Activated CD8-positive, alpha-beta T cell treated with anti-CD3 and anti-CD28 coated beads, Interleukin-2, amount 10 ng/mL, durations not matched to agents 7 days and 5 days (primary cell): ENCODE results near the gene ARHGAP33. TPM values are rescaled to one million over a fixed set of nuclear protein-coding genes. Genes with fewer than 3 reads are reported as not detected.
"Not testable (repeated sequence)": the region's sequence is repeated elsewhere in the genome, so short reads cannot be mapped to it uniquely, and the experiment has no call there.

Experiments
- ATAC-seq: fragments of 150-1000 bp; cut with Tn5 transposase; one replicate; pipeline ENCODE4 v1.10.0; 2021; ENCODE audit warnings: moderate library complexity
- CTCF ChIA-PET: fragments of 350-600 bp; sonication (Branson Sonifier 250); formaldehyde crosslinking; loops from one replicate; lab custom pipeline; 2021; ENCODE audit warnings: antibody characterized with exemption; lab: Charles Lee
- POLR2A ChIA-PET: fragments of 350-600 bp; sonication (Branson Sonifier 250); formaldehyde crosslinking; loops from one replicate; lab custom pipeline; 2021; ENCODE audit warnings: antibody characterized with exemption; lab: Charles Lee
- DNase-seq: peaks from one replicate; pipeline ENCODE4 v3.0.0-alpha.2; 2020
- H3K27ac Mint-ChIP-seq: one replicate; pipeline ENCODE4 v1.8.0; 2021; ENCODE audit warnings: mild to moderate bottlenecking, mixed read lengths
- H3K27me3 Mint-ChIP-seq: one replicate; pipeline ENCODE4 v1.8.0; 2021; ENCODE audit warnings: low read depth, mixed read lengths
- H3K36me3 Mint-ChIP-seq: one replicate; pipeline ENCODE4 v1.8.0; 2021; ENCODE audit warnings: low read depth, mixed read lengths
- H3K4me1 Mint-ChIP-seq: one replicate; pipeline ENCODE4 v1.8.0; 2021; ENCODE audit warnings: low read depth, mixed read lengths
- H3K4me3 Mint-ChIP-seq: one replicate; pipeline ENCODE4 v1.8.0; 2021; ENCODE audit warnings: mild to moderate bottlenecking, mixed read lengths
- H3K9me3 Mint-ChIP-seq: one replicate; pipeline ENCODE4 v1.8.0; 2022; ENCODE audit warnings: mixed read lengths; ENCODE audit not compliant: insufficient read depth
- total RNA-seq, 2 experiments: library from RNA; stranded (reverse); gene quantifications; one replicate each; pipeline ENCODE4 v1.2.3, GENCODE V29; 2021

Gene ARHGAP33
- total RNA-seq, 2 experiments from 2014 or later = 66.6 to 71.0 TPM

GRCh38 chr19:35792312-35792711, 16.9 kb downstream of the ARHGAP33 start:
- ATAC-seq (no peak), DNase-seq (no peak)
- no peaks in the 10 kb centered on the region for H3K4me1 Mint-ChIP-seq
- H3K4me3 Mint-ChIP-seq = no peak overlapping the region
- no peaks in the 10 kb centered on the region for H3K36me3 Mint-ChIP-seq
- no peak overlapping the region for H3K27ac Mint-ChIP-seq
- peaks cover 18% of the 10 kb centered on the region for H3K27me3 Mint-ChIP-seq
- H3K9me3 Mint-ChIP-seq = no peaks in the 10 kb centered on the region
- ChIA-PET POLR2A (no interaction called here), CTCF (no interaction called here)

DNA sequence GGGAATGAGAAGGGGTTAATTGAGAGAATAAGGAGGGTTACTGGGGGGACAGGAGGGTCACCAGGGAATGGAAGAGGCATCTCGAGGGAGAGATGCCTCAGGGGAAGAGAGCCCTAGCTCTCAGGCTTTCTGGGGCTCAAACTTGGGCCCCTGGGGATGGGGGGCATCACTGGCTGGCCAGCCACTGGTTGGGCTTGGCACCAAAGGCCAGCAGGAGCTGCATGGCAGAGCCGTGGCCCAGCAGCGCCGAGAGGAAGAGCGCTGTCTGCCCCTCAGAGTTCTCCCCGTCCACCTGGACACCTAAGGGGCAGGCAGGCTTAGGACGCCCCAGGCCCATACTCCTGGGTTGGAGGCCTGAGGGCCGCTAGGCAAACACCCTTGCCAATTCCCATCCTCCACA, 17.5 kb downstream of the ARHGAP33 start:
- ATAC-seq (no peak), DNase-seq (no peak)
- no peaks in the 10 kb centered on the region for H3K9me3 Mint-ChIP-seq
- no peaks in the 10 kb centered on the region for H3K36me3 Mint-ChIP-seq
- H3K27ac Mint-ChIP-seq = no peak overlapping the region
- POLR2A ChIA-PET = no interaction called here
- no peak overlapping the region for H3K4me3 Mint-ChIP-seq
- peaks cover 23% of the 10 kb centered on the region for H3K27me3 Mint-ChIP-seq
- CTCF ChIA-PET = no interaction called here
- H3K4me1 Mint-ChIP-seq = peaks cover 2% of the 10 kb centered on the region

GRCh38 chr19:35793381-35794165, 18.2 kb downstream of the ARHGAP33 start:
- no peak for DNase-seq
- H3K27ac Mint-ChIP-seq = no peak overlapping the region

GRCh38 chr19:35795564-35795963, 20.2 kb downstream of the ARHGAP33 start:
- H3K9me3 Mint-ChIP-seq, H3K27ac Mint-ChIP-seq, ATAC-seq, POLR2A ChIA-PET, CTCF ChIA-PET, H3K4me1 Mint-ChIP-seq, DNase-seq, H3K4me3 Mint-ChIP-seq, H3K36me3 Mint-ChIP-seq: not testable (repeated sequence)
- peaks cover 29% of the 10 kb centered on the region for H3K27me3 Mint-ChIP-seq

More at GRCh38 chr19:35793381-35794165, 18.2 kb downstream of the ARHGAP33 start:
- H3K36me3 Mint-ChIP-seq = no peaks in the 10 kb centered on the region
- no peaks in the 10 kb centered on the region for H3K9me3 Mint-ChIP-seq
- H3K4me1 Mint-ChIP-seq = peaks cover 2% of the 10 kb centered on the region
- ChIA-PET CTCF (no interaction called here), POLR2A (no interaction called here)
- ATAC-seq = no peak
- H3K27me3 Mint-ChIP-seq = peaks cover 27% of the 10 kb centered on the region
- no peak overlapping the region for H3K4me3 Mint-ChIP-seq

DNA sequence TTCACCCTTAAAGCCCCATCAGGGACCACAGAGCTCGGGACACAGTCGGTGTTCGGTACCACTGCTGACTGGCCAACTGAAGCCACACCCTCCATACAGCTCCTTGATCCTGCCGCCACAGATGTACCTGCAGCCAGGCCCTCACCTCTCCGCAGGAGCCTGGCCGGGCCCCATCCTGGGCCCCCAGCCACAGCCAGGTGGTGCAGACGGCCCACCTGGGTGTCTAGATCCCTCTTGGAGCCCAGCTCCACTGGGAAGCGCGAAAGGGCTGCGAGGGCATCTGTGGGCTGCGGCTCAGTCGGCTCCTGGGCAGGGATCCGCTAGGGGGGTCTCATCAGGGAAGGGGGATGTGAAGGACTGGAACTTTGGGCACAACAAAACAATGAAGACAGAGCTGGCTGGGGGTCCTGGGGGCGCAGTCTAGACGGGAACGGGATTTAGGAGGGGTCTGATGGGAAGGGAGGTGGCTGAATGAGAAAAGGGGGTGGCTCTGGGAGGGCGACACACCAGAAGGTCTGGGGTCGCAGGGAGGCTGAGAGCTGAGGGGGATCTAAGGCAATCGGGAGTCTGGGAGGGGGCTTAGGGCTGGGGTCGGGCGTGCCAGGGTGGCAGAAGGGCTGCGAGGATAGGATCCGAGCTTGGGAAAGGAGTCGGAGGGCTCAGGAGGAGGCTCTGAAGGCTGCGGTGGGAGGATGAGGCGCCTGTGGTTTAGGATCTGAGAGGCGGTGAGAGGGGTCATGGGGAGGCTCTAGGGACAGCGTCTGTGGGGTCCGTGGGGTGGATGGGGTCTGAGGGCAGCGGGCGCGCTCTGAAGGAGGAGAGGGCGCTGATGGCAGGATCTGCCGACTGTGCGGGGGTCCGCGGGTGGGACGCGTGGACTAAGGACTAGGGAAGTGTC, 21.5 kb downstream of the ARHGAP33 start:
- Mint-ChIP-seq H3K27ac (no peak overlapping the region), H3K4me3 (no peak overlapping the region), H3K36me3 (no peaks in the 10 kb centered on the region), H3K9me3 (no peaks in the 10 kb centered on the region), H3K27me3 (peaks cover 32% of the 10 kb centered on the region), H3K4me1 (peaks cover 2% of the 10 kb centered on the region)
- POLR2A ChIA-PET = no interaction called here
- ATAC-seq (no peak), DNase-seq (no peak)
- CTCF ChIA-PET = interaction anchor here (0.7 kb wide), 1 partner anchor 104 kb away, joined by 3 read pairs; no protein-coding TSS in a partner anchor

- ATAC-seq = no peak
- POLR2A ChIA-PET = no interaction called here
Measured at GRCh38 chr19:35797663-35798062, 22.3 kb downstream of the ARHGAP33 start.

DNA sequence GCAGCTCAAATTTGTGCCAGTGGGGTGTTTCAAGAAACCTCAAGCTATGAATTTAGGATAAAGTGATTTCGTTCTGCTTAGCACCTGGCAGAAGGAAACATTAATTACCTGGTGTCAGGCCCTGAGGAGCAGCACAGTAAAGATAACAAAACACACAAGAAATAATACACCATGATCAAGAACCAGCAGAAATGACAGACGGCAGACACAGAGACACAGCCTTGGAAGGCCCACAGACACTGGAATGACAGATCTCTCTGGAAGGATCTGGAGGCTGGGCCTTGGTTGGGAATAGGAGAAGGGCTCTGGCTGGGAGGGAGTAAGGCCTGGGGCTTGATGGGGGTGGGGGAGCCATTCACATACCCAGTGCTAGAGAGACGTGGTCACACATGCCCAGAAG, 26.5 kb downstream of the ARHGAP33 start:
- H3K4me3 Mint-ChIP-seq = no peak overlapping the region
- no peak overlapping the region for H3K27ac Mint-ChIP-seq
- no peak for ATAC-seq
- H3K4me1 Mint-ChIP-seq = peaks cover 15% of the 10 kb centered on the region
- H3K9me3 Mint-ChIP-seq = no peaks in the 10 kb centered on the region
- H3K27me3 Mint-ChIP-seq = peaks cover 19% of the 10 kb centered on the region
- DNase-seq = no peak
- POLR2A ChIA-PET = no interaction called here
- no peaks in the 10 kb centered on the region for H3K36me3 Mint-ChIP-seq
- CTCF ChIA-PET = no interaction called here

More at GRCh38 chr19:35797663-35798062, 22.3 kb downstream of the ARHGAP33 start:
- CTCF ChIA-PET = no interaction called here
- Mint-ChIP-seq H3K36me3 (no peaks in the 10 kb centered on the region), H3K4me3 (no peak overlapping the region), H3K9me3 (no peaks in the 10 kb centered on the region), H3K27ac (no peak overlapping the region), H3K27me3 (peaks cover 31% of the 10 kb centered on the region), H3K4me1 (peaks cover 2% of the 10 kb centered on the region)
- DNase-seq = no peak

DNA sequence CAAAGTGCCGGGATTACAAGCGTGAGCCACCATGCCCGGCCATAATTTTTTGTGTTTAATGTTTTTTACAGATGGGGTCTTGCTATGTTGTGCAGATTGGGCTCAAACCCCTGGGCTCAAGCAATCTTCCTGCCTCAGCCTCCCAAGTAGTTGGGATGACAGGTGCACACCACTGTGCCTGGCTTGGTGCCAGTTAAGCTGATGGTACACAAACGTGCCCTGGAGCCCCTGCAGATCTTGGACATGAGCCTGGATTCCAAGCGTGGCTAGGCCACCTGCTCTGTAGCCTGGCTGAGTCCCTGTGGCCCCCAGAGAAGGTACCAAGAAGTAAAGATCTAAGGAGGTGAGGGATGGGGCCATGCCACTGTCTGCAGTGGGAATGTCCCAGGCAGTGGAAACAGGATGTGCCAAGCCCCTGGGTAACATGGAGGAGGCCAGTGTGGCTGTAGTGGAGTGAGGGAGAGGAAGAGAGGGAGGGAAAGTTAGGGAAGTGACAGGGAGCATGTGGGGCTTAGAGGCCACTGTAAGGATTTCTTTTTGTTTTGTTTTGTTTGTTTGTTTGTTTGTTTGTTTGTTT, 30.2 kb downstream of the ARHGAP33 start:
- Mint-ChIP-seq H3K4me1 (peaks cover 12% of the 10 kb centered on the region), H3K36me3 (no peaks in the 10 kb centered on the region), H3K27ac (no peak overlapping the region), H3K9me3 (no peaks in the 10 kb centered on the region), H3K27me3 (peaks cover 3% of the 10 kb centered on the region), H3K4me3 (no peak overlapping the region)
- ChIA-PET POLR2A (no interaction called here), CTCF (no interaction called here)
- no peak for DNase-seq
- ATAC-seq = no peak

GRCh38 chr19:35806597-35806996, 31.2 kb downstream of the ARHGAP33 start:
- H3K9me3 Mint-ChIP-seq = no peaks in the 10 kb centered on the region
- POLR2A ChIA-PET = no interaction called here
- H3K4me3 Mint-ChIP-seq = no peak overlapping the region
- DNase-seq (no peak), ATAC-seq (no peak)
- no peak overlapping the region for H3K27ac Mint-ChIP-seq
- no peaks in the 10 kb centered on the region for H3K36me3 Mint-ChIP-seq
- CTCF ChIA-PET = no interaction called here
- peaks cover 3% of the 10 kb centered on the region for H3K27me3 Mint-ChIP-seq
- peaks cover 12% of the 10 kb centered on the region for H3K4me1 Mint-ChIP-seq

- ChIA-PET CTCF (no interaction called here), POLR2A (no interaction called here)
- H3K4me1 Mint-ChIP-seq = peaks cover 12% of the 10 kb centered on the region
- H3K27me3 Mint-ChIP-seq = no peaks in the 10 kb centered on the region
- DNase-seq (no peak), ATAC-seq (no peak)
- no peaks in the 10 kb centered on the region for H3K36me3 Mint-ChIP-seq
- H3K27ac Mint-ChIP-seq = no peak overlapping the region
- H3K9me3 Mint-ChIP-seq = no peaks in the 10 kb centered on the region
- no peak overlapping the region for H3K4me3 Mint-ChIP-seq
Measured at GRCh38 chr19:35807633-35808032, 32.3 kb downstream of the ARHGAP33 start.

DNA sequence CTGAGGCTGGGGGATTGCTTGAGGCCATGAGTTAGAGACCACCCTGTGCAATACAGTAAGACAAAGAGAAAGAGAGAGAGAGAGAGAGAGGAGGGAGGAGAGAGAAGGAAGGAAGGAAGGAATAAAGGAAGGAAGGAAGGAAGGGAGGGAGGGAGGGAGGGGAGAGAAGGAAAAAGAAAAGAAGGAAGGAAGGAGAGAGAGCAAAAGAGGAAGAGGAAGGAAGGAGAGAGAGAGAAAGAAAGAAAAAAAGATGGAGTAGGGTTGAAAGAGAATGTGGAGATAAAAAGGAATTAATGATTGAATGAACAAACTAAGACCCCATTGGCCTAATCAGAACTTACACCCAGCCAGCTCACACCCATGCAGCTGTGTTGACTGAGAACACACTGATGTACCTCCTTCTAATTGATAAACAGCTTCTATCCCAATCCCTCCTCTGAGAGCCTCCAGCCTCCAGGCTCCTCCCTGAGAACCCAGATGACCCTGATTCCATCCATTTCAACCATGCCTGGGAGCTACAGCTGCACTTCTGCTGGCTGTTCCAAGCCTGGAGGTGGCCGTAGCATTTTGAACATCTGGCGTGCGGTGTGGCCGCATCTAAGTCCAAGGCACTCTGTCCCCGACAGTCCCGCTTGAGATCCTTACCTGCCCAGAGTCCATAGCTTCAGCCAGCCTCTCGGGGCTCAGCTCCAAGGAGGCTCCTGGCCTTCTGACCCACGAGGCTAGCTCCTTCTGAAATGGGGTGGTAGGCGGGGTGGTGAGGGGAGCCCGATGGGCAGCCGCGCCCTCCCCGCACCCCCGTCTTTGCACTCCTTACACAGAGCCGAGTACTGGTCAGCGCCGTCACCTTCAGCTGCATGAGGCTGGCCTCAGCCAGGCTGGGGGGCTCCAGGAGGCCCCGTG, 36.2 kb downstream of the ARHGAP33 start:
- CTCF ChIA-PET = no interaction called here
- no peaks in the 10 kb centered on the region for H3K36me3 Mint-ChIP-seq
- DNase-seq (no peak), ATAC-seq (no peak)
- POLR2A ChIA-PET = no interaction called here
- no peaks in the 10 kb centered on the region for H3K27me3 Mint-ChIP-seq
- H3K27ac Mint-ChIP-seq = no peak overlapping the region
- no peak overlapping the region for H3K4me3 Mint-ChIP-seq
- no peaks in the 10 kb centered on the region for H3K9me3 Mint-ChIP-seq
- H3K4me1 Mint-ChIP-seq = no peaks in the 10 kb centered on the region
